IPS DF 6.9 (cell line): ENCODE data around the gene SPEG.

Experiments used
- DNase-seq: peaks from one replicate; pipeline ENCODE4 v3.0.0-alpha.2; 2013; ENCODE audit warnings: low read depth, low spot score
- H3K27ac ChIP-seq: one replicate; pipeline ENCODE4 v1.5.1; 2013; ENCODE audit warnings: low read length, control low read depth
- H3K27me3 ChIP-seq: 2 replicates; pipeline ENCODE4 v1.6.1; 2013; ENCODE audit warnings: mild to moderate bottlenecking, low read length; ENCODE audit not compliant: control insufficient read depth, insufficient read depth
- H3K36me3 ChIP-seq: 2 replicates; pipeline ENCODE4 v1.6.1; 2013; ENCODE audit warnings: low read length; ENCODE audit not compliant: control insufficient read depth, insufficient read depth
- H3K4me1 ChIP-seq: 2 replicates; pipeline ENCODE4 v1.6.1; 2013; ENCODE audit warnings: low read length; ENCODE audit not compliant: control insufficient read depth, insufficient read depth
- H3K4me3 ChIP-seq: 2 replicates; pipeline ENCODE4 v1.5.1; 2013; ENCODE audit warnings: mild to moderate bottlenecking, low read length
- H3K9me3 ChIP-seq: 2 replicates; pipeline ENCODE4 v1.6.1; 2013; ENCODE audit warnings: low read length, inconsistent platforms; ENCODE audit not compliant: control insufficient read depth, insufficient read depth
- WGBS: extraction: QIAGEN DNeasy Blood & Tissue Kit; methylation state at CpG from one replicate; pipeline ENCODE4 v1.1.7; 2013; ENCODE audit warnings: mixed read lengths, missing lambda C conversion rate; ENCODE audit not compliant: insufficient read length, insufficient coverage; 5-methylcytosine and 5-hydroxymethylcytosine counted together

Gene SPEG

DNA sequence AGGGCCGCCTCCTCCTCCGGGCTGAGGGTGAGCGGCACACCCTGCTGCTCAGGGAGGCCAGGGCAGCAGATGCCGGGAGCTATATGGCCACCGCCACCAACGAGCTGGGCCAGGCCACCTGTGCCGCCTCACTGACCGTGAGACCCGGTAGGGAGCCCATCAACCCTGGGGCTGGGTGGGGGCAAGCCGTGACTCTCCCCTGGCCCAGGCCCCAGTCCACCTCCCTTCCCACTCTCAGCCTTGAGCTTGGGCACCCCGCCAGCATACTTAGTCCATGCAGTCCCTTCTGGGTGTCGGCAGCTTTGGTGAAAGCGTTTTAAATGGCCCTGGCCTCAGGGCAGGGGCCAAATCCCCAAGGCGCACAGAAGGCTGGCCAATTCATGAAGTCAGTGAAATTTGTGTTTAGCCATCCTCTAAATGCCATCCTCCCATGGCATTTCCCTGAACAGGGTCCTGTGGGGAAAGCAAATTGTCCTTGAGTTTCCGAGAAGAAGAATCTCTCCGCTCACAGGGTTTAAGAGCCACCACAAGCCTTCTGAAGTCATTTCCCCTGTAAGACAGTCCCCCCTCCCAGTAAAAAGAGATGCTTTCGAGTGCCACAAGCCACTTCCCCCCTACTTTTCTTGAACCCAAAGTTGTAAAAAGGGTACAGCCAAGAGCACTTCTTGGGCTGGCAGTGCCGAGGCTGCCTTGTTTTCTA lies 17.2 kb downstream of the SPEG start:
- Histone ChIP-seq H3K27ac (no peak overlapping the region), H3K4me1 (peaks cover 10% of the 10 kb centered on the region), H3K36me3 (no peaks in the 10 kb centered on the region), H3K27me3 (no peaks in the 10 kb centered on the region), H3K9me3 (no peaks in the 10 kb centered on the region; the same call in 1 of the 2 replicates), H3K4me3 (no peak overlapping the region)
- WGBS, result no CpG with 5 or more reads among the region's 18 CpGs
- DNase-seq, result no peak

DNA sequence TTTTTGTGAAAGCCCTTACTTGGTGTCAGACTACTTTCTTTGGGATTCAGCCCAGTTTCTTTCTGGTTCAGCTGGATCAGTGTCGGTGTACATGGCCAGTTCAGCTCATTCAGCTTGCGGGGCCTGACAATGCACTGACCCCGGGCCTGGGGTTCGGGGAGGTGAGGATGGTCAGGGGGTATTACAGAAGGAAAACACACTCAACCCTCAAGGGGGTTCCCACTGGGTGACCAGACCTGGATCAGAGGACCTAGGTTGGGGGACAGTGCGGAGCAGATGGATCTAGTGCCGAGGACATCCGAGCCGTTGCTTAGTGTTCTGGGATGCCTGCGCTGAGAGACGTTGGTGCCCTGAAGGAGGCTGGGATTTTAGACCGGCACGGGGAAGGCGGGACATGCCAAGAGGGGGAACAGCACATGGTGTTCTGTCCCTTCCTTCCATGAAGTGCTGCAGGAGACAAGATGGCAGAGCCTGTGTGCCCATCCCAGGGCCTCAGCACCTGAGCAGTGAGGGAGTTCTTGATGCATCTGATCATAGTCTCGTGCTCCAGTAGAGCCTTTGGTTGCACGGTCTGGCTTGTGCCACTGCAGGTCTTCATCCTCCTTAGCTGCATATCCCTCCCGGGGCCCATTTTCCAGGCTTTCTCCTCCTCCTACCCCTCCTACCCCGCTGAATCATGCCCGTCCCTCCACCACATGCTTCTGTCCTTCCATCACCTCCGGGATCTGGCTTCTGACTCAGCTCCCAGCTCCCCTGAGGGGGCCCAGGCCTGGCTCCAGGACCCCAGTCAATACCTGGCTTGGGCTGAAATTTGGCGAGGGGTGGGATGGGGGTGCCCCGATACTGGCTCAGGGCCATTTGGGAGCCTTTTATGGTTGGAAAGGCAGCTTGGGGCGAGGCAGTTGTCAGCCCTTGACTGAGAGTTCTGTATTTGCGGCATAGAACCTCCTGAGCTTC lies 18.0 kb downstream of the SPEG start:
- no peaks in the 10 kb centered on the region for H3K27me3 ChIP-seq
- H3K36me3 ChIP-seq, result no peaks in the 10 kb centered on the region
- peaks cover 10% of the 10 kb centered on the region for H3K4me1 ChIP-seq
- DNase-seq, result no peak
- H3K9me3 ChIP-seq, result no peaks in the 10 kb centered on the region; the same call in 1 of the 2 replicates
- WGBS, result no CpG with 5 or more reads among the region's 23 CpGs
- H3K4me3 ChIP-seq, result no peak overlapping the region
- H3K27ac ChIP-seq, result no peak overlapping the region

DNA sequence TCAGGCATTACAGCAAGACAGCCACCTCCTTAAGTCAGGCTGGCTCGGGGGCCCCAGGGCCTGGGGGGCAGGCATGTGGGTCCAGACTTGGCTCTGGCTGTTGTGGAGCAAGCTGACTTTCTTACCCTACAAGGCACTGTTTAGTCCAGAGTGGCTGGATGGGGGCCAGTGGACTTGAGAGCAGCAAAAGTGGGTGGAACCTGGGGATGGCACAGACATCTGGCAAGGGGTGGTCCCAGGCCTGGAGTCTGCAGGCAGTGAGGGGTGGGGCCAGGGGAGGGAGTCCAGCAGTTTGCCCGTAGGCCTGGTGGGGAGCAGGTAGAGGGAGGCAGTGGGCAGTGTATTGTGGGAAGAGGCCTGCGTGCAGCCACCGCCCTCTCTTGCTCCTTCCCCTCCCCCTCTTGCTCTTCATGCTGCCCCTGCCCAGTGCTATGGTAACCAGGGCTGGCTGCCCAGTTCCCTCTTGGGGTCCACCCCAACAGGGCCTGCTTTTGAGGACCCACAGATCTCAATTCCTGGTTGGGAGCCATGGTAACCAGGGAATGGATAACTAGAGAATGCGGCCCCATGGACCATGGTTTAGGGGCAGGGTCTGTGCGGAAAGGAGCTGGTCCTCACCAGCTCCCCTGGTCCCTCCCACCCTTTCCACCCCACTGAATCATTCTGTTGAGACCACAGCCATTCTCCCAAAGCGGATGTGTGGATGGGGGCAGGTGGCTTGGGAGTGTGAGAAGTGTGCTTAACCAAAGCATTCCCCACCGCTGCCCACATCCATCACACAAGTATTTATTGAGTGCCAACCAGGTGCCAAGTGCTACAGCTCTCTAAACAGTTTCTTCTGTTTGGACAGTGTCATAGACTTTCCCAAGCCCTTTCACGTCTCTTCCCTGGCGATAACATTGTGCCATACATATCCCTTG lies 19.3 kb downstream of the SPEG start:
- Histone ChIP-seq H3K9me3 (no peaks in the 10 kb centered on the region; the same call in 1 of the 2 replicates), H3K36me3 (no peaks in the 10 kb centered on the region), H3K27me3 (no peaks in the 10 kb centered on the region), H3K4me3 (no peak overlapping the region), H3K27ac (no peak overlapping the region), H3K4me1 (peaks cover 5% of the 10 kb centered on the region)
- DNase-seq, result no peak
- WGBS, result no CpG with 5 or more reads among the region's 10 CpGs

- Histone ChIP-seq H3K27ac (no peak overlapping the region), H3K4me3 (no peak overlapping the region), H3K36me3 (no peaks in the 10 kb centered on the region), H3K4me1 (peaks cover 11% of the 10 kb centered on the region), H3K9me3 (no peaks in the 10 kb centered on the region; the same call in 1 of the 2 replicates), H3K27me3 (no peaks in the 10 kb centered on the region)
- no CpG with 5 or more reads among the region's 6 CpGs for WGBS
- DNase-seq, result no peak
These were observed 20.9 kb downstream of the SPEG start for GRCh38 chr2:219455581-219455980.

- no peak overlapping the region for H3K27ac ChIP-seq
- no peak overlapping the region for H3K4me3 ChIP-seq
- no peaks in the 10 kb centered on the region for H3K36me3 ChIP-seq
- H3K27me3 ChIP-seq, result no peaks in the 10 kb centered on the region
- H3K9me3 ChIP-seq, result no peaks in the 10 kb centered on the region
- peaks cover 20% of the 10 kb centered on the region for H3K4me1 ChIP-seq
- WGBS, result no CpG with 5 or more reads among the region's 5 CpGs
- no peak for DNase-seq
These were observed 23.2 kb downstream of the SPEG start for GRCh38 chr2:219457784-219458369.

DNA sequence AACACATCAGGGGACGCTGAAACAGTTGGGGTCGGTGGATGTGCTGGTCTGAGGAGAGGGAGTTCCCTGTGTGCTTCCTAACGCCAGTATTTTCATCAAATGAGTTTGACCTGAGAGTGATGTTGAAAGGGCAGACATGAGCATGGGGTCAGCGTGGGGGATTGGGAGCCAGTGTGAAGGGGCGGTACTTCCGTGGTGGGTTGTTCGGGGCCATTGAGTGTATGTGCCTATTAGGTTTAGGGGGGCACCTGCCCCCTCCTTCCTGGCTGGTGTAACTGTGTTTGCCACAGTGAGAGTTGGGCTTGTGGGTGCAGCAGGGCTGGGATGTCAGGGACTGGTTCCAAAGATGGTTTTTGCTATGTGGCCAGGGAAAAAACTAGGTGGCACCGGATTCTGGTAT lies 24.4 kb downstream of the SPEG start:
- no peaks in the 10 kb centered on the region for H3K9me3 ChIP-seq
- H3K27me3 ChIP-seq, result no peaks in the 10 kb centered on the region
- H3K36me3 ChIP-seq, result no peaks in the 10 kb centered on the region
- no peak overlapping the region for H3K27ac ChIP-seq
- no peak for DNase-seq
- no peak overlapping the region for H3K4me3 ChIP-seq
- WGBS, result no CpG with 5 or more reads among the region's 8 CpGs
- peaks cover 19% of the 10 kb centered on the region for H3K4me1 ChIP-seq

GRCh38 chr2:219459460-219460311 lies 25.0 kb downstream of the SPEG start:
- no peak for DNase-seq
- H3K9me3 ChIP-seq, result no peaks in the 10 kb centered on the region
- no CpG with 5 or more reads among the region's 14 CpGs for WGBS
- H3K27me3 ChIP-seq, result no peaks in the 10 kb centered on the region
- peaks cover 19% of the 10 kb centered on the region for H3K4me1 ChIP-seq
- no peaks in the 10 kb centered on the region; the same call in 1 of the 2 replicates for H3K36me3 ChIP-seq
- H3K4me3 ChIP-seq, result no peak overlapping the region
- H3K27ac ChIP-seq, result no peak overlapping the region

- no peak for DNase-seq
- no peaks in the 10 kb centered on the region for H3K27me3 ChIP-seq
- no CpG with 5 or more reads among the region's 18 CpGs for WGBS
- H3K9me3 ChIP-seq, result no peaks in the 10 kb centered on the region
- H3K4me1 ChIP-seq, result peaks cover 19% of the 10 kb centered on the region
- H3K27ac ChIP-seq, result no peak overlapping the region
- H3K4me3 ChIP-seq, result no peak overlapping the region
- H3K36me3 ChIP-seq, result no peaks in the 10 kb centered on the region; the same call in 1 of the 2 replicates
These were observed 25.8 kb downstream of the SPEG start for GRCh38 chr2:219460424-219460926.

DNA sequence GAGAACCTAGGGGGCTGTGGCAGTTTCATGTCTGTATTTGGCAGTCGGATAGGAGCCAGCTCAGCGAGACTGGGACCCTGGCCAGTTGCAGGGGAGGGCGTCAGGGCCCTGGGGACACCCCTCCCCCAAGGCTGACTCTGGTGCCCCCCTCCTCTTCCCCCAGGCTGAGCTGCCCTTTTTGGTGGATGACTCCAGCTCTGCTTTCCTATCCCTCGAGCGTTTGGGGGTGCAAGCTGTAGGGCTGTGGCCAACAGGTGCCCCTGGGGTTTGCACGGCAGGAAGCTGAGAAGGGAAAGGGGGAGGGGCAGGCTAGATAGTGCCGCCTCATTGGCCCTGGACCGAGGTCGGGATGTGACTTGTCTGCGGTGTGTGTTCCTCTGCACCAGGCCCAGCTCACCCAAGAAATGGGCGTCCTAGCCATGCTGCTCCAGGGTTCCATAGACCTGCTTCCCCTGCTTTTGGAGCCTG lies 26.4 kb downstream of the SPEG start:
- Histone ChIP-seq H3K36me3 (peaks cover 2% of the 10 kb centered on the region; the same call in 1 of the 2 replicates), H3K27me3 (no peaks in the 10 kb centered on the region), H3K9me3 (no peaks in the 10 kb centered on the region), H3K27ac (no peak overlapping the region), H3K4me1 (peaks cover 19% of the 10 kb centered on the region), H3K4me3 (no peak overlapping the region)
- WGBS, result no CpG with 5 or more reads among the region's 11 CpGs
- no peak for DNase-seq
